T1000 (cell line): ENCODE measurements around the gene C19orf33.
A peak's percentile ranks its signal among the peaks of the same experiment; 100 is the strongest.

ENCODE experiments used
- DNase-seq: peaks from one replicate; lab custom pipeline; 2025; ENCODE audit warnings: mixed read lengths; lab: John Stamatoyannopoulos, UW

Gene C19orf33

DNA sequence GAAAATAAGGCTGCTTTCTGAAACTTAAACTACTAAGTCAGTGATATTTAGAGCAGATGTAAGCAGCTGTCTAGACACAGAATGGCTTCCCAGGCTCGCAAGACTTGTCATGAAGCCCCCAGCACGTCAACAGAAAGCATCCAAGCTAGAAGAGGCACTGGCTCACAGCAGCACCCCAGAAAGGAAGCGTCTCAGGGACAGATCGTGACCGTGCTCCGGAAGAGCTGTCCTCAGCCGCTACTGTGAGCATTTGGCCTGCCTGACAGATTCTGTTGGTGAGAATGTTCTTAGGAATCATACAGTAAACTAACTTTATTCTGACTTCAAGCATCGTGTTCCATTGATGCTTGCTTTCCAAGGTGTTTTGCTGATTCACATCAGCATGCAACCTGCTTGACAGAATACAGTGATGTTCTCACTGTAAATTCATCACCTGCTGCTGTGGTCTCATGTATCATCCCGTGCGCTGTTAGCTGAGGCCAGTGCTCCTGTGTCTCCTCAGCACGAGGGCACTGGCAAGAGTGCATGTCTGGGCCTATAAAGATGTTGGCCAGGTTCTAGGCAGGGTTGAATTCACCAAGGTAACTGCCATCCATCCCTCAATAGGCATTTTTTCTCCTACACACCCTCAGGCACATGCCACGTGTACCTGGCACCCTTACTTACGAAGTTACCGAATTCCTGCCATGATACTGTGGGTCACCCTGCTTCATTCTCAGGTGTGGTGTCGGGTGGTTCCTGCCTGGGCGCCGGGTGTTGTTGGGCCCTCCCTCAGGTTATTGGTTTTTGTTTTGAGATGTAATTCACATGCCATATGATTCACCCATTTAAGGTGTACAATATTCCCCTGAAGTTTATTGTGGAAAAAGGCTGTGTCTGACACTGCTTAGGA, 23.8 kb upstream of the C19orf33 start:
- no peak for DNase-seq

DNA sequence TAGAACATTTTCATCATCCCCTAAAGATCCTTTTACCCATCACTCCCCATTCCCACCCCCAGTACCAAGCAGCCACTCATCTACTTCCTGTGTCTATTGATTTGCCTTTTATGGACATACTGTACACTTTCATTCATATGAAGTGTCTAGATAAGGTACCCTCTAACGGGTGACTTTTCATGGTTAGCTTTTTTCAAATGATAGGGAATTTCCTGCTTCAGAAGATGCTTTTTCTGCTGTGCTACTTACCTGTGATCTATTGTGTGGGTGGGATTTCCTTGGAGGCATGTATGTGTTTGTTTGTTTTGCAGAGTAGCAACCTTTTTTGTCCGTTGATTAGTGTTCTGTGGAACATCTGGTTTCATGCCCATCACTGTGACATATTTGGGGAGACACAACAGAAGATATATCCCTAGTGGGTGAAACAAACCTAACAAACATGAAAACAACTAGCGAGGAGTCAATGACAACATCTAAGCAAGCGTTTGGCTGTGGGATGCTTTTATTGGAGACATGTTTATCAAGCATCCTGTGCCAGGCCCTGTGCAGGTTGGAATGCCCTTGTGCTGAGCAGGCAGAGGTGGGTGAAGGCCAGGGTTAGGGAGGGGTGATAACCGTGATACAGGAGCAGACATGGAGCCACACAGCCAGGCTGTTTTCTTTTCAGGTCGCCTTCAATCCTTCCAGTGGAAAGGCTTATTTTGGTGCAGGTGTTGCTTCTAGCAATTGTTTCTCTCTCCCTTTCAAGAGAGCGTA, 22.1 kb upstream of the C19orf33 start:
- DNase-seq, result no peak

GRCh38 chr19:38283271-38283670, 20.8 kb upstream of the C19orf33 start:
- no peak for DNase-seq

DNA sequence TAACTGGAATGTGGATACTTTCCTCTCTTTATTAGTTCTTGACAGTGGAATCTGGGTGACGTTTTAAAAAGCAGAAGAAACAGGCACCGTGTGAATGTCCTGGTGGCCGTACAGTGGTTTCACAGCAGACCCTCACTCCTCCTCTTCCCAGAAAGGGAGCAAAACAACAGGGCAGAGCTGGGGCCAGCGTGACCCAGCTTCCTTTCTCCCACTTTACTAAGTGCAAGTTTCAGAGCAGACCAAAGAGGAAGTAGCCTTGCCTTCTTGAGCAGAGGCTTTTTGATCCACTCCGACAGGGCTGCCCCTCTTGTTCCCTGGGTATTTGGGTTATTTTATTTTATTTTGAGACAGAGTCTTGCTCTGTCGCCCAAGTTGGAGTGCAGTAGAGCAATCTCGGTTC, 19.6 kb upstream of the C19orf33 start:
- no peak for DNase-seq

DNA sequence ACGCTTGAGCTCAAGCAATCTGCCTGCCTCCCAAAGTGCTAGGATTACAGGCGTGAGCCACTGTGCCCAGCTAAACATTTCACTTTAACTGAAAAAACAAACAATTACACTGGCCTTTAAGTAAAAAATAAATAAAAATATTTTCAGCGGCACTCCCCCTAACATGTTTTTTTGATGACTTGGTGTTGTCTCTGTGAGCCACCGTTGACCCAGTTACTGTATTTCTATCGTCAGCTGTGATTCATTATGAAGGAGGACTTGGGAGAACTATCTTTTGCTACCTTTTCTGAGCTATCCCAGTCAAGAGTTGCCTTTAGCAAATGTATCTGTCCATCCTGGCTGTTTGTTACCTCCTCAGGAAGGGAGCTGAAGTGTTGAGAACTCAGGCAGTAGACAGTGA, 18.5 kb upstream of the C19orf33 start:
- DNase-seq, result no peak

DNA sequence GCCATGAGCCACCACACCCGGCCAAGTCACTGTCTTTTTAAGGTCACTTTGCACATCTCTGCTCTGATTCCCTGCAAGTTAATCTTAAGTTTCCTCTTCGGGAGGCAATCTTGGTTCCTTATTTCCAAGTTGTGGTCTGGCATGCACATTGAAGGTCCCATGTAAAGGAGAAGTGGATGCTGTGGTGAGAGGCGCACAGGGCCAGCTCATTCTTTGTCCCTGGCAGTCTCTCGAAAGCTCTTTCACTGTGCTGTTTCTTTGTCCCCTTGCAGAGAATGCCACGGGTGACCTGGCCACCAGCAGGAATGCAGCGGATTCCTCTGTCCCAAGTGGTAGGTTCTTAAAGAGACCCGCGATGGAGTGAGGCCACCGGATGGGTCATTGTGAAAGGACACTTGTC, 16.4 kb upstream of the C19orf33 start:
- no peak for DNase-seq

GRCh38 chr19:38288123-38288855, 15.8 kb upstream of the C19orf33 start:
- DNase-seq, result no peak

GRCh38 chr19:38289955-38290354, 14.1 kb upstream of the C19orf33 start:
- no peak for DNase-seq

DNA sequence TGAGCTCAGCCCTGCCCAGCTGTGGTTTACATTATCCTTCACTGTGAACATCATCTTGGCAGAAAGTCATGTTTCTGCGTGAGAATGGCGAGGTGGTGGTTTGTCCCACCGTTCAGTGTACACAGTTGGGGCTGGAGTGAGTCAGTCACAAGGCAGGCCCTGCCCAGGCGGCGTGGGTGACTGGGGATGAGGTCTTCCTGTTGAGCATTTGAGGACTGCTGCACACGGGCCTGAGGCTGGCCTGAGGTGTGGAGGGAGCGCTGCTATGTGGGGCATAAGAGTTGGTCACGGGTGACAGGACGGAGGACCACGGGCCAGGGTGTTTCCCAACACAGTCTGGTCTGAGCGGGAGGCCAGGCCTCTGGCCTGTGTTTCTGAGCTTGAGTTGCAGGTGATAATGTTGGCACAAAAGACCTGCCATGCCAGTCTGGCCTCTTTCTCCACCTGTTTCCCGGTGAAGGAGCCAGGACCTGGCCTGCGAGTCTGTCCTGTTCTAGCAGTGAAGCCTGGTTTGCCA, 13.4 kb upstream of the C19orf33 start:
- peak; percentile 71 for DNase-seq

DNA sequence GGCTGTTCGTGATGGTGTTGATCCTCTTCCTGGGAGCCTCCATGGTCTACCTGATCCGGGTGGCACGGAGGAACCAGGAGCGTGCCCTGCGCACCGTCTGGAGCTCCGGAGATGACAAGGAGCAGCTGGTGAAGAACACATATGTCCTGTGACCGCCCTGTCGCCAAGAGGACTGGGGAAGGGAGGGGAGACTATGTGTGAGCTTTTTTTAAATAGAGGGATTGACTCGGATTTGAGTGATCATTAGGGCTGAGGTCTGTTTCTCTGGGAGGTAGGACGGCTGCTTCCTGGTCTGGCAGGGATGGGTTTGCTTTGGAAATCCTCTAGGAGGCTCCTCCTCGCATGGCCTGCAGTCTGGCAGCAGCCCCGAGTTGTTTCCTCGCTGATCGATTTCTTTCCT, 12.2 kb upstream of the C19orf33 start:
- DNase-seq, result no peak

- no peak for DNase-seq
These were observed 10.8 kb upstream of the C19orf33 start for GRCh38 chr19:38293281-38293680.

DNA sequence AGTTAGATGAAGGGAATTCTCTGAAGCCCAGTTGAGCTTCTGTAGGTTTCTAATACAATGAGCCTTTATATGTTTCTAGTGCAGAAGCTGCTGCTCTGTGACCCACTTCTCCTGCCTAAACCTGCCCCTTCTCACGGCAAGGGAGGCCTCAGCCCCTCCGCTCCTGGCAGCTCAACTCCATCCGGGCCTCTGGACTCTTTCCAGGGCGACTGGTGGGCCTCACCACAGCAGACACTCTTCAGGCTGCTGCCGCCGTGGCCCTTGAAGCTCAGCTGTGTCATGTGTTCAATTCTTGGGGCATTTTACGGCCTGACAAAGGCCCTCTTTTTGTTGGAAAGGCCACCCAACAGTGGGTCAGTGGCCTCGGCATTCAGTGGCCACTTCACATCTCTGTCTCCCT, 10.0 kb upstream of the C19orf33 start:
- no peak for DNase-seq

- no peak for DNase-seq
These were observed 5.0 kb upstream of the C19orf33 start for GRCh38 chr19:38298821-38299680.

- no peak for DNase-seq
These were observed 358 bp downstream of the C19orf33 start for GRCh38 chr19:38304352-38304865.

DNA sequence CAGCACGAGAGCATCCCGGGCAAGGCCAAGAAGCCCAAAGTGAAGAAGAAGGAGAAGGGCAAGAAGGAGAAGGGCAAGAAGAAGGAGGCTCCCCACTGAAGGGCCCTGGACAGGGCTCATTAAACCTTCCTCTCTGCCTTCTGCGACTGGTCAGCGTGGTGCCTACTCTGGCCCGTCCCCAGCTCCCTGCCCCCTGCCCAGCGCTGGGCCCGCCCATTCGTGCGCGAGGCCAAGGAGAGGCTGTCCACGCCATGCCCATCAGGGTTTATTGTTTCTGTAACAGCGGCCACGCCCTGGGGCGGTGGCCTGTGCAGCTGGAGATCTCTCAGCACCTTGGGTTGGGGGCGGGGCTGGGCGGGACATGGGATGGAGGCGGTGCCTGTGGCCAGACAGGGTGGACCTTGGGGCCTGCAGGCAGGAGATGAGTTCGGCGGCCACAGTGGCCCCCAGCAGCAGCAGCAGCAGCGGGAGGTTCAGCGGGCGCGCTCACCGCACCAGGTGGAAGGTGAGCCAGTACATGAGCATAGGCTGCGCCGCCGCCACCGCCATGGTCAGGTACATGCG, 897 bp downstream of the C19orf33 start:
- DNase-seq, result no peak

GRCh38 chr19:38306236-38306635, 2.2 kb downstream of the C19orf33 start:
- no peak for DNase-seq

- no peak for DNase-seq
These were observed 3.0 kb downstream of the C19orf33 start for GRCh38 chr19:38307076-38307475.

- DNase-seq, result no peak
These were observed 3.5 kb downstream of the C19orf33 start for GRCh38 chr19:38307597-38307996.

DNA sequence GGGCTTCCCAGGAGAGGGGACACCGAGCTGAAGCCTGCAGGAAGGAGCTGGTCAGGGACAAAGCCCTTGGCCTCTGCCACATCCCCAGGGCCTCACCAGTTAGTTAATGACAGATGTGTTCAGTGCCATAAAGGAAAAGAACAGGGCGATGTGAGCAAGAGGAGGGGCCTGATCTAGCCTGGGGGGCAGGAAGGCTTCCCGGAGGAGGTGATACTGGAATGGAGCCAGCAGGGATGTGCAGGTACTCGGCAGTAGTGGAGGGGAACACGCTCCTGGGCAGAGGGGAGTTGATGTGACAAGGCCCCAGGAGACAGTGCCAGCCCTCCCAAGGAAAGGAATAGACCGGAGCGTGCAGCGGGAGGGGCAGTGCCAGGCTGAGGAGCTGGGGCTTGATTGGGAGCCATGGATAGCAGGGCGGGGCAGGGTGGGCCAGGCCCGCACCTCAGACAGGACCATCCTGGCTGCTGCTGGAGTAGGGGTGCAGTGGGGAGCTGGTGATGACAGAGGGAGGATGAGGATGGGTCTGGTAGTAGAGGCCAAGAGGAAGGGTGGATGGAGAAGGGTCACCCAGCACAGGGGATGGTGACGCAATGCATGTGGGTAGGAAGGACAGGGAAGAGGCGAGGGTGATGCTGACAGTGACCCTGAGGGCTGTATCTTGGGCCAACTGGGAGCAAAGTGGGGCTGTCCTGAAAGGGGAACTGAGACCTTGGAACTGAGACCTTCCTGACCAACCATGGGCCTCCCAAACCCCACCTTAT, 4.1 kb downstream of the C19orf33 start:
- DNase-seq, result no peak
